CD4-positive, alpha-beta T cell treated with Interferon gamma for 1 hour (primary cell): ENCODE measurements around the gene STAM.

Experiments used
- DNase-seq: peaks from one replicate; pipeline ENCODE4 v3.0.0-alpha.2; 2020

The STAM gene

DNA sequence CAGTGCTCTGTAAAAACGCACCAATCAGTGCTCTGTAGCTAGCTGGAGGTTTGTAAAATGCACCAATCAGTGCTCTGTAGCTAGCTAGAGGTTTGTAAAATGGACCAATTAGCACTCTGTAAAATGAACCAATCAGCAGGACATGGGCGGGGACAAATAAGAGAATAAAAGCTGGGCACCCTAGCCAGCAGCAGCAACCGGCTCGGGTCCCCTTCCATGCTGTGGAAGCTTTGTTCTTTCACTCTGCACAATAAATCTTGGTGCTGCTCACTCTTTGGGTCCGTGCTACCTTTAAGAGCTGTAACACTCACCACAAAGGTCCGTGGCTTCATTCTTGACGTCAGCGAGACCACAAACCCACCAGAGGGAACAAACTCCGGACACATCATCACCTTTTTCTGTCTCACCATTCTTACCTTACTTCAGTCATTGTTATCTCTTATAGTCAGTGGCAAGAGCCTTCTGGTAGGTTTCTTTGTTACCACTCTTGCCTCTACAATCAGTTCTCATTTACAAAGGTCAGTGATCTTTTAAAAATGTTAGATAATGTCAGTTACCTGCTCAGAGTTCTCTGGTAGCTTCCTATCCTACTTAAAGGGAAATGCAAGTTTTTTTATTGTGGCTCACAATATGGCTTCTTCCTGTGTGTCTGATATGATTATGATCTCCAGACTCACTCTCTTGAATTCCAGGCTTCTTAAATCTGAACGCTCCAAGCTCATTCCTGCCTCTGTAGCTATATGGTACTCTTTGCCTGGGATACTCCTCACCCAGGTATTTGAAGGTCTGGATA, 4.5 kb downstream of the STAM start:
- DNase-seq = peak; percentile 41

DNA sequence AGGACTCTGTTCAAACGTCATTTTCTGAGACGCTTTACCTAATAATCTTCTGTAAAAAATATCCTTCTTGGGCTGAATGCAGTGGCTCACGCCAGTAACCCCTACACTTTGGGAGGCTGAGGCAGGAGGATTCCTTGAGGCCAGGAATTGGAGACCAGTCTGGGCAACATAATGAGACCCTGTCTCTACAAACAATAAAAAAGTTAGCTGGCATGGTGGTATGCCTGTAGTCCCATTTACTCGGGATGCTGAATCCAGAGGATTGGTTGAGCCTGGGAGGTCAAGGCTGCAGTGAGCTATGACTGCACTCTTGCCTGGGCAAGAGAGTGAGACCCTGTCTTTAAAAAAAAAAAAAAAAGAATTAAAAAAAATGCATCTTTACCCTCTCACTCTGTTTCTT, 5.1 kb downstream of the STAM start:
- DNase-seq = no peak

DNA sequence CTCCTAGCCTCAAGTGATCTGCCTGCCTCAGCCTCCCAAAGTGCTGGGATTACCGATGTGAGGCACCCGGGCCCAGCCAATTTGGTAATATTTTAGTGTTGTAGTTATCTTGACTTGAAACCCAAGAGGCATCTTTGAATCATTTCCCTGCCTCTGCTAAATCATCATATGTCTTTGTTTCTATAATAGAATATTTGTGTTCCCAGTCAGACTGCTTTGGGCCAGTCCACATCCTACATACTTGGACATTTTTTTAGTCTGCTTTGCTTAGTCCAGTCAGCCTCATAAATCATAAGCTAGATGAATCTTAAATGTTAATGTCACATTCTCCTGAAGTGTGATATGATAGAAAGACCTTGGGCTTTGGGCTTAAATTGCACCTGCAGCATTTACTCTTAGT, 5.9 kb downstream of the STAM start:
- no peak for DNase-seq

DNA sequence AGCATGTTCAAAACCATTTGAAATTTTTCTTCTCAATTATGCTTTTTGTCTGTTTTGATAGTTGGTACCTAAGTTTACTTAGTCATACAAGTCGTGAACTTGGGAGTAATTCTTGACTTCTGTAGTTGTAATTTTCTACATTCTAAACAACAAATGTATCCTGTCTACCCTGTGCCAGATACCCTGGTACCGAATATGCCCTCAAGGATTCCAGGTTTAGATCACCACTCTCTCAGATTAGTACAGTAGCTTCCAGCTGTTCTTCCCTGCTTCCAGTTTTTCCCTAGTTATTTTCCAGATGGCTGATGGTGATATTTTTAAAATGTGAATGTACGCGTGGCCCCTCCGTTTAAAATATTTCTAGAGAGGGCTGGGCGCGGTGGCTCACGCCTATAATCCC, 6.5 kb downstream of the STAM start:
- DNase-seq = no peak

DNA sequence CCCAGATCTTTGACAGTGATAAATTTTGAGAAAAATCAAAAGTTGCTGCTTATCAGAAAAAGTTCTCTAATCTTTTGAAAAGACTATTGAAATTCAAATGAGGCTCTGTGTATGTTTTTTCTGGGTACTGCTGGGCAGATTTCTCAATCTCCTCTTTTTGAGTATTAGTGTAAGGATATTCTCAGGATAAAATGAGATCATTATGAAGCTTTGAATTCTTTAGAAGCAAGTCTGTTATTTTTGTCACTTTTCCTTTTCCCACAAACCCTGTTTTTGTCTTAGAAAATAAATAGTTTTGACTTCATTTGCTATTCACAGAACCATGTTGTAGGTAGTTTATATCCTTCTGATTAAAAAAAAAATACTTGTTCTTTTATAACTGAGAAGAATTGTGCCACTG, 7.9 kb downstream of the STAM start:
- DNase-seq = no peak

DNA sequence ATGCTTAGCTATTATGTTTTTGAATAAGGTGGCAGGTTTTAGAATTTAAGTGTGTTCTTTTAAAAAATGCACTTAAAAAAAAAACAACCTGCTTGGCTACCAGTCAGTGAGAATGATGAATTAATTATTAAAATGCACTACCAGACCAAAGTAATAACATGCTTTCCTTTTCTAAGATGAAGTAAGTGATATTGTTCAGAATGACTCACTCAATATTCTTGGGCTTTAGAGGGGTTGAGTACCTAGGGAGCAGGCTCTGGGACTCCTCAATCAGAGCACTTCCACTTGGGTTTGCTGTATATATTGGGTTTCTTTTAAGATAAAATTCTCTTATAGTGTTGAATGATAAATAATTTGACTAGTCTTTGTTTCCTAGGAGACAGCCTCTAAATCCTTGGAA, 8.6 kb downstream of the STAM start:
- no peak for DNase-seq

DNA sequence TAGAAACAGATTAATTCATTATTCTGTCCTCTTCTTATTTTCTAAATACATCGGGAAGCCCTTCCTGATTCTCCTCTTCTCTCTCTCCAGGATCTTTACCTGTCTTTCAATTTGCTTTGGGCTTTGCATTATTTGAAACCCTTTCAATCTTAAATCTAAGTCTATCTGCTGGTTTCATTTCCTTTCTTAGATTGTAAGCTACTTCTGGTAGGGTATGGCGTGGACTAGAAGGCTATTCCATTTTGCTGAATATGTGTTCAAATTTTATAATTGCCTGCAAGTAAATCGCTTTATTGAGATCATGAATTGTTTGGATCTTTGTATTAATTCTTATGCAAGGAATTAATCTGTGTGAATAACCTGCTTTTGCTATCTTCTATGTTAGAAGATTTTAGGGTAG, 11.1 kb downstream of the STAM start:
- no peak for DNase-seq

DNA sequence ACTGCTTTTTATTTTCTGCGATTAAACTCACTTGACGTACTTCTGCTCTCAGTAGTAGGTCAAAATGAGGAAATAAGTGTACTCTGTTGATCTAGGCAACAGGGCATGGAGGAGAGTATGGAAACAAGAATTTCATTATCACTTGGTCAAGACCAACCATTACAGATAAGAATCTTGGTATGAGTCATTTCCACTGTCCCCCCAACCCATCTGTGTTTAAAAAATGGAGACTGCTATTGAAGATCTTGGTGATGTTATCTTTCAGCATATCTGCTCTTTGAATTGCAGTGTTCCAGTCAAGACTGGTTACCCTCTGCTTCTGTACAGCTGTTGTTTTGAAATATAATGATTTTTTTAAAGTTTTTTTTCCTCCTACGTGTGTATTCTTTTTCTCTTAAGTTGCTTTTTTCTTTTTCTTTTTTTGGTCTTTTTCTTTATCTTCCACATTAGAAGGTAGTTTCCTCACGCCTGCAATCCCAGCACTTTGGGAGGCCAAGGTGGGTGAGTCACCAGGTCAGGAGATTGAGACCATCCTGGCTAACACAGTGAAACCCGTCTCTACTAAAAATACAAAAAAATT, 11.7 kb downstream of the STAM start:
- DNase-seq = no peak

DNA sequence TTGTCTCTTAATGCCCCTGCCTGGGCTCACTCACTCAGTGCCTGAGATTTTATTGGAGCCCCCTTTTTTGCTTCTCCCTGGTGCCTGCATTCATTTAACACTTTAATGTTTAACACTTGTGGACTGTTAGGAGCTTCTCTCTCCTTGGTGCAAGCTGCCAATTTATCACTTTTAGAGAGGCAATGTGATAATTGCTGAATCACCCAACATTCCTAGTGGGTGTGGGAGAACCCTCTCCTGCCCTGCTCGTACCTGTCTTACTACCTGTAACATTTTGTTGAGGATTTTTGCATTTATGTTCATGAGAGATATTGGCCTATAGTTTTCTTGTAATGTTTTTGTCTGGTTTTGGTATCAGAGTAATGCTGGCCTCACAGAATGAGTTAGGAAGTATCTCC, 13.2 kb downstream of the STAM start:
- DNase-seq = no peak

DNA sequence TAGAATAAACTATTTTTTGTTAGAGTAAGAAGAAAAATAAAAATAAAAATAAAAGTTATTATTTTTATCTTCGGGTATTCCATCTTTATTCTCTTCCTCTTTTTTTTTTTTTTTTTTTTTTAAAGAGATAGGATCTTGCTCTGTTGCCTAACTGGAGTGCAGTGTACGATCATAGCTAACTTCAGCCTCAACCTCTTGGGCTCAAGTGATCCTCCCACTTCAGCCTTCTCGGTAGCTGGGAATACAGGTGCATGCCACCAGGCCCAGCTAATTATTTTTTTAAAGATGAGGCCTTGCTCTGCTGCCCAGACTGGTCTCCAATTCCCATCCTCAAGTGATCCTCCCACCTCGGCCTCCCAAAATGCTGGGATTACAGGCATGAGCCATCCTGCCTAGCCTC, 15.4 kb downstream of the STAM start:
- no peak for DNase-seq

DNA sequence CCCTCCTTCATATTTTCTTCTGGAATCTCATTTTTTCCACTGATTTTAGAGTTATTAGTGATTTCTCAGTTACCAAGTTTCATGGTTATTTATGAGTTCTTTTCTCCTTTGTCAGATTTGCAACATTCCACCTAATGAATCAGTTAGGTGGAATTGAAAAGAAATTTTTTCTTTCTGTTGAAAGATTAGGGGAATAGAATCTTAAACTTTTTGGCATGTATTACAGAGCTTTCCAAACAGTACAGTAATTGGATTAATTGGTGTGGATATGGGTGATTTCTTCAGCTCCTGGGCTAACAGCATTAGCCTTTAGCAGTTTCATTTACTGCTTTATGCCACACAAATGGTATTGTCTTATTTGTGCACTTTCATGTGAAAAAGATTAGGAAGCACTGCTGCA, 17.0 kb downstream of the STAM start:
- no peak for DNase-seq

DNA sequence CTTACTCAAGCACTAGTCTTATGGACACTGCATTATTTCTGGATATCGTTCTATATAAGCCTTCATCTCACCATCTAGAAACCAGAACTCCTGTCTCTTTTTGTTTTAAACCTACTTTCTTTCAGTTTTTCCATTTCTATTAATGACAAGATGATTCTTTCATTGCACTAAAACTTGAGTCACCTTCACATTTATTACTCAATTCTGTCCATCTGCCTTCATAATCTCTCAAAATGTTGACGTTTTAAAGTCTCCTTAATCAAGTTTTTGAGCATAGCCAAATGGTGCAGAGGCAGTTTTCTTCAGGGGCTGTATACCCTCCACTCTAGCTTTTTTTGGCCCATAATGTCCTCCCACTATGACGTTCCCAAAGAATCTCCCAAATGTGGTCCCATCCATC, 17.6 kb downstream of the STAM start:
- DNase-seq = no peak

DNA sequence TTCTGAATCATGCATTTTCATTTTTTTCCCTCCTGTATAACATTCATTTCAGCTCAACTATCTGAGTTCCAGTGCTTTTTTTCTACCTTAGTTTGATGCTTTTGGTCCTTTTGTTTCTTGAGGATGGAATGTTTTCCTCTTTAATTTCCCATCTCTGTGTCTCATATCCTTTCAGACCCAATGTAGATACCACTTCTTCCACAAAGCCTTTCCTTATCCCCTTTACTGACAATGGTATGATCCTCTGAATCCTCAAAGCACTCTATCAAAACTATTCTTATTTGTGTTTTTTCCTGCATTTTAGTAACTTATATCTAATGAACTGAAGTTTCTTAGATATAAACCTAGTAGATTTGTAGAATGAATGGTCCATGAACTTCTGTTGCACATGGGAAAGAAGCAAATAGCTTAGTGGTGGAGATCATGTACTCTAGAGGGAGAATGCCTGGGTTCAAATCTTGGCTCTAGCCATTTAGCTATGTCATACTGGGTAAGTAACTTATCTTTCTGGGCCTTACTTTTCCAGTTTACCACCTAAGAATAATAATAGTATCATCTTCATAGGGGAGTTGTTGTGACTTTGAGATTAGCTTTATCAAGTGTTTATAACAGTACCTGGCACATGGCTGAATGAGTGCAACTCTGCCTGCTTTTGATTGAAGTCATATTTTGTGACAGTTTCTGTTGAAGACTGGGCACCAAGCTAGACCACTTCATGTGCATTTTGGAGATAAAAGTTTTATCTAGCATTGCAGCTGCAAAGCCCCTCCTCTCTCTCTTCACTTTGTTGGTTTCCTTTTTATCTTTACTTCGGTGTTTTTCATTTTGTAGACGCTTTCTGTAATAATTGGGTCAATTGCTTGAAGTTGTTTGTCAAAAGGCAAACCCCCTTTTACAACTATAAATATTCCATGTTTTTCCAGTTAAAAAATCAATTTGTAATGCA, 18.5 kb downstream of the STAM start:
- no peak for DNase-seq

DNA sequence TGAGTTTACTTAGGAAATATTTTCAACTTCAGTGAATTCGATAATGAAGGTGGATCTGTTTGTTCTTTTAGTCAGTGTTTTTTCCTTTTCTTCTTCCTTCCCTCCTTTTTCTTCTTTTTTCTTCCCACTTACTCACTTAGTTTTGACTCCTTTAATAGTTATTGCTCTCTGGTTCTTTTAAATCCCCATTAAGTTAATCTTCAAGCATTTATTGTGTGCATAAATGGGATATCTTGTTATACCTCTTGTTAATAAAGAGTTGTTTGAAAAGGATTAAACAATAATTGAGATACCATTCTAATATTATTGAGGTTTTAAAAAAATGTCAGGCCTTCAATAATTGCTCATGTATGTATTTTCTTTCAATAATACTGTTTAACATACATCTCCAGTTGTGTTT, 19.5 kb downstream of the STAM start:
- no peak for DNase-seq

DNA sequence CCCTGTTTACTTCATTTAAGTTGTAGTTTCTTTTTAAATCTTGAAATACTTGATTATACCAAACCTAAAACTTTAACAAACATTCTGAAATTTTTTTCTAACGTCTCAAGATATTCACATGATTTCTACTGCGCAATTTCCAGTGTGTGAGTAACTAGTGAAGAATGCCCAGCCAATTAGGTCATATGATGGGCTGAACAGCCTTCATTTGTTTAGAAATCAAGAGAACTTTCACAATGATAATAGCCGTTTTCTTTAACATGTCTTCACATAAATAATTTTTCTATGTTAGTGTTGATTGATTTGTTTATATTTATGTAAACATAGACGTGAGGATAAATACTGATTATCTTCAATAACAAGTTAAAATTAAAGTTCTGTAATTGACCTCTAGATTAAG, 21.8 kb downstream of the STAM start:
- DNase-seq = no peak

DNA sequence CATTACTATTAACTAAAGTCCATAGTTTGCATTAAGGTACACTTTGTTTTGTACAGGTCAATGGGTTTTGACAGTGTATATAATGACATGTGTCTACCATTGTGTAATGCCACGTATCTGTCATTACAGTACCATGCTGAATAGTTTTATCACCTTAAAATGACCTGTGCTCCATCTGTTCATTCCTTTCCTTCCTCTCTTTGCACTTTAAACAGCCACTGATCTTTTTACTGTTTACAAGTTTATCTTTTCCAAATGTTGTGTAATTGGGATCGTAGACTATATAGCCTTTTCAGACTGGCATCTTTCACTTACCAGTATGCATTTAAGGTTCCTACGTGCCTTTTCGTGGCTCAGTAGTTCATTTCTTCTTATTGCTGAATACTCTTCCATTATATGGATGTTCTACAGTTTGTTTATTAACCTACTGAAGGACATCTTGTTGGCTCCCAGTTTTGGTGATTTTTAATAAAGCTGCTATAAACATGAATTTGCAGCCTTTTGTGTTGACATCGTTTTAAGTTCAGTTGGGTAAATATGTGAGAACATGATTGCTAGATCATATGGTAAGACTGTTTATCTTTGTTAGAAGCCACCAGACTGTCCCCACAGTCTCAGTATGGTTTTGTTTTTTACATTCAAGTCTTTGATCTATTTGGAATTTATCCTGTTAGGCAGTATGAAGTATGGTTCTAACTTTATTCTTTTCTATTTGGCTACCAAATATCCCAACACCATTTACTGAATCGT, 24.7 kb downstream of the STAM start:
- no peak for DNase-seq

DNA sequence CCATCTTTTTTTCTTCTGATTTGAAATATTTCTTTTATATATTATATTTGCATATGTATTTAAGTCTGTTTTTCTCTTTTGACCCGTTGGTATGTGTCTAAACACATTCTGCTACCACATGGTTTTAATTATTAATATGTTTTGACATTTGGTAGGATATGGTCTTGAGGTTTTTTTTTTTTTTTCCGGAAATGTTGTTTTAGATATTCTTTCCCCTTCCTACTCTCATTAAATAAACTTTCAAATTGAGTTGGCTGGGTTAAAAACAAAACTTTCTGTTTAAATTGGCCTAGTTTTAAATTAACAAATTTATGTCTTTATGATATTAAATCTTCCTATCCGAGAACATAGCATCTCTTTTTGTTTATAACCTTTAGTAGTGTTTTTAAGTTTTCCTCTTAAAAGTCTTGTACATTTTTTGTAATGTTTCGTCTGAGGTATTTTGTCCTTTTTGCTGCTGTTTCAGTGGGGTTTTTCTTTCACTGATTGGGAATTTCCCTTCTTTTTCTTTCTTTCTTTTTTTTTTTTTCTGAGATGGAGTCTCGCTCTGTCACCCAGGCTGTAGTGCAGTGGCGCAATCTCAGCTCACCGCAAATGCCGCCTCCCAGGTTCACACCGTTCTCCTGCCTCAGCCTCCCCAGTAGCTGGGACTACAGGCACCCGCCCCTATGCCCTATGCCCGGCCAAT, 25.4 kb downstream of the STAM start:
- DNase-seq = peak; percentile 57

DNA sequence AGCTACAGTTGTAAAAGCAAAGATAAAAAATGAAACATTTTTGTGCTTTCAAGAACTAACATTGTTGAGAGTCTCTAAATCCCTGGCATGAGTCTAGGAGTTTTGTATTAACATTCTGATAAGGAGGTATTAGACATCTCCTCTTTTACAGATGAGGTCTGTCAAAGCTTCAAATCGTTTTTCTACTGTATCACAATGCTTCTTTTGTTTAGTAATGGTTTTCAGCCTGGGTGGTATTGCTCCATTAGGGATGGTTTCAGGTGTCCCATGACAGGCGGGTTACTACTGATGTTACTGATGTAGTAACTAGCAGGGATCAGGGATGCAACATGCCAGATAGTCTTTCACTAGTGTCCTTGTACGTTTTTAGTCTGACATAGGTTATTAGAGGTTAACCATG, 27.4 kb downstream of the STAM start:
- no peak for DNase-seq

DNA sequence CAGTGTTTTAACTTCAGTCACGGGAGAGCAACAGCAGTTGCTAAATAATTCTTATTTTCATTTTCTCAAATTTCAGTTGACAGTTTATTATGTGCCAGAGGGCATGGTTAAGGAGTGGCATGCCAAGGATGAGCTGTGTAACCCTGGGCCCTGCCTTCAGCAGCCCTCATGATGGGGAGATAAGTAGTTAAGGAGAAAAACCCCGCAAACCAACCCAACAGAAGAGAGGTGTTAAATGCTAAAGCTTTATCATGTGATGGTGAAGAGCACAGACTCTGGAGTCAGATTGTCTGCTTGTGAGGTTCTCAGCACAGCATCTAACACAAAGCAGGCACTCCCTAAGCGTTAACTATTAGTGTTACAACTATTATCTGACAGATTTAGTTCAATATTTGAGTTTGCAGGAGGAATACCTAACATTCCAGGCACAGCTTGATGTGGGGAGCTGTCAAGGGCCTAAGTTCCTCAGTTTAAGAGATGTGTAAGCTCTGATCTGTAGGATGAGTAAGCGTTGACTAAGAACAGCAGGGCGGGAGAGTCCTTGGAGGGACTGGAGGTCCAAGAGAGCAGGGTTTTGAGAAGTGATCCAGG, 29.6 kb downstream of the STAM start:
- DNase-seq = no peak

DNA sequence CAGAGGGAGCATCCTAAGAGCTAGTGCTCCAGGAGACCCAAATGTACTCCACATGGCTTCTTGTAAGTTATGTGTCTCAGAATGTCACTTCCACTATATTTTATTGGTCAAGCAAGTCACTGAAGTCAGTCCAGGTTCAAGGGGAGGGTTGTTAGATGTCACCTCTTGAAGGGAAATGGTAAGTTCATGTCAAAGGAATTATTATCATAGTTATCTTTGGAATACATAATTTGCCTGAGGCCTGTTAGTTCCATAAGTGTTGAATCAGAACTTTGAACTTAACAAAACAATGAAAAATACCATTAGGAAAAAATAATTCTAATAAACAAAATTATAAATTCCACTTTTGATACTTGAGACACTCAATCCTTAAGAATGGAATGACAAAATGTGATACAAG, 30.6 kb downstream of the STAM start:
- DNase-seq = no peak

DNA sequence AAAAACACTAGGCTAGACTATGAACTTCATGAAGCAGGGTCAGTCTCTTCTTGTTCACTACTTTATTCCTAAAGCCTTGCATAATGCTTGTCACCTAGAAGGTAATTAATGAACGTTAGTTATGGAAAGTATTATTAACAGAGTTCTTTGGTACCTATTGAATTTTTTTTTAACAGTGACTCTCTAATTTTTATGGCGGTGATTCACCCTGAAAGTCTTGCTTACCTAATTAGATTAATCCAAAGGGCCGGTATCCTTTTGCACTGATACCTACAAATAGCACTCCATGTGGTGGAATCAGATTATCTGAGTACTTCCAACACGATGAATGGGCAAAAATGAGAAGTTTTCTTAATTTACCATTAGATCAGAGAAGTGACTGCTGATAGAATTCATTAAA, 31.7 kb downstream of the STAM start:
- no peak for DNase-seq

DNA sequence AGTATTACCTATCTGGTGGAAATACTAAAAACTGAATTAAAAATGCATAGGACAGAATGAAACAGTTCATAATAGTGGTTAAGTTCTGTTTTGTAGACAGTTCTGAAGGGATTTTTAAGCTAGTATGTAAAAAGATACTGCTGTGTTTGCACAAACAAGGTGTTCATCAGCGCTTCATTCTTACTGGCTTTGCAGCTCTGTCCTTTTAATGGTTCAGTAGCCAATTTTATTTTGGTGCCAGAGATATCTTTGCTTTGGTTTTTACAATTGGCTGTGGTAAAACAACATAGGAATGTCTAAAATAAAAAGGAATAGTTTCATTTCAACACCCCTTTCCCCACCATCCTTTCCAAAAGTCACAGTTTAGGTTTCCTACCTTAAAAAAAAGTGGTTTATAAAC, 33.0 kb downstream of the STAM start:
- no peak for DNase-seq
